ENCODE measurements around the gene SERPINA5. TPM values are rescaled to one million over a fixed set of nuclear protein-coding genes. Genes with fewer than 3 reads are reported as not detected.

The SERPINA5 gene
- total and polyA plus RNA-seq, 2 of the 13 experiments (the other 11 are each of a cell fraction or from before 2014, with no cell fraction given) = 449 to 498 TPM

- no peak for TF ChIP-seq ZBTB49 (CRISPR knock-in tag; IDR thresholded peaks at IDR 0.05; ENCODE audit: borderline replicate concordance)
- 0 out of 2 replicates have a peak, but pooled peaks have one; percentile 11 for TF ChIP-seq KAT8 (CRISPR knock-in tag; IDR thresholded peaks at IDR 0.05)
- peak; percentile 67 for TF ChIP-seq ZNF687 (CRISPR knock-in tag; IDR thresholded peaks at IDR 0.05)
- no peak for TF ChIP-seq MYPOP (CRISPR knock-in tag; IDR thresholded peaks at IDR 0.05)
- no peak for TF ChIP-seq ZNF713 (CRISPR knock-in tag; IDR thresholded peaks at IDR 0.05)
- no peak for TF ChIP-seq TFDP1 (CRISPR knock-in tag; IDR thresholded peaks at IDR 0.05; ENCODE audit: borderline replicate concordance)
- TF ChIP-seq HNF1A (IDR thresholded peaks at IDR 0.05; ENCODE audit: low read depth) = peak; percentile 85
- peak; percentile 91 for TF ChIP-seq HNF1A (CRISPR knock-in tag; IDR thresholded peaks at IDR 0.05; ENCODE audit: borderline replicate concordance)
- no peak for TF ChIP-seq SKIL (CRISPR knock-in tag; IDR thresholded peaks at IDR 0.05; ENCODE audit: borderline replicate concordance)
- no peak; the same call in 1 of the 2 replicates for TF ChIP-seq ZNF547 (CRISPR knock-in tag; IDR thresholded peaks at IDR 0.05)
- TF ChIP-seq HNF4A (CRISPR knock-in tag; IDR thresholded peaks at IDR 0.05) = peak; percentile 34; the same call in 1 of the 2 replicates
These were observed 20.2 kb upstream of the SERPINA5 start, which contains the start of gene SERPINA4 (continued) for GRCh38 chr14:94560751-94561655.
